Esophagus muscularis mucosa (tissue), 4 donors: ENCODE data around the gene HGS. TPM values are rescaled to one million over a fixed set of nuclear protein-coding genes. Genes with fewer than 3 reads are reported as not detected.

Experiments used
- DNase-seq: peaks from one replicate; pipeline ENCODE4 v3.0.0-alpha.2; 2017; ENCODE audit errors: extremely low spot score
- H3K27ac ChIP-seq, 4 donors: fragments of 200-600 bp; sonication (generic); replicated peaks in 1 of 4; 1 replicate in 3 of 4; 2 replicates in 1 of 4; pipeline ENCODE4 v1.5.1; 2016 to 2019; ENCODE audit warnings: mild to moderate bottlenecking in 1 of 4
- H3K27me3 ChIP-seq, 4 donors: fragments of 200-600 bp; sonication (generic); one replicate each; pipeline versions ENCODE4 v1.5.1 to v1.6.0; 2016 to 2019
- H3K36me3 ChIP-seq, 4 donors: fragments of 200-600 bp; sonication (generic); one replicate each; pipeline ENCODE4 v1.5.1; 2016 to 2019
- H3K4me1 ChIP-seq, 4 donors: fragments of 200-600 bp; sonication (generic); one replicate each; pipeline ENCODE4 v1.5.1; 2016 to 2019
- H3K4me3 ChIP-seq, 4 donors: fragments of 200-600 bp; sonication (generic); 1 replicate in 2 of 4; 2 replicates in 2 of 4; pipeline ENCODE4 v1.5.1; 2016 to 2019; ENCODE audit warnings: mild to moderate bottlenecking in 4 of 4, moderate library complexity in 1 of 4
- H3K9me3 ChIP-seq, 4 donors: fragments of 200-600 bp; sonication (generic); 1 replicate in 3 of 4; 2 replicates in 1 of 4; pipeline ENCODE4 v1.5.1; 2016 to 2019
- CTCF ChIP-seq, 3 experiments: fragments of 200-600 bp in 2 of 3; fragments of 450-650 bp in 1 of 3; sonication (generic) in 2 of 3; IDR thresholded peaks; one replicate each; pipeline ENCODE4 v1.5.1; 2017 to 2019; ENCODE audit warnings: antibody characterized with exemption in 3 of 3, mild to moderate bottlenecking in 2 of 3, moderate library complexity in 1 of 3
- EP300 ChIP-seq: sonication (generic); formaldehyde crosslinking; IDR thresholded peaks from one replicate; pipeline ENCODE4 v1.6.1; 2017; ENCODE audit warnings: antibody characterized with exemption
- POLR2A ChIP-seq: fragments of 450-650 bp; IDR thresholded peaks from one replicate; pipeline ENCODE4 v1.6.1; 2017; ENCODE audit warnings: antibody characterized with exemption, moderate library complexity, mild to moderate bottlenecking, low read depth
- POLR2AphosphoS5 ChIP-seq, 2 donors: sonication (generic); formaldehyde crosslinking; IDR thresholded peaks; one replicate each; pipeline ENCODE4 v1.6.1; 2017; ENCODE audit warnings: antibody characterized with exemption in 2 of 2
- WGBS: methylation state at CpG from one replicate; pipeline ENCODE4 v1.1.5; 2018; 5-methylcytosine and 5-hydroxymethylcytosine counted together
- intact Hi-C: fragments of 100-400 bp; cut with DNase I; formaldehyde crosslinking; loops from one replicate; pipeline ENCODE4 v1.15.1; 2023
- total RNA-seq, 4 donors: library from RNA; depleted of rRNA; stranded (reverse); fragments of >200 nt; gene quantifications; one replicate each; pipeline versions ENCODE4 v1.1.0 to v1.2.1, GENCODE V29; 2016

HGS gene
- total RNA-seq, 4 donors from 2014 or later, result 47.8 to 99.1 (median 65.5) TPM

DNA sequence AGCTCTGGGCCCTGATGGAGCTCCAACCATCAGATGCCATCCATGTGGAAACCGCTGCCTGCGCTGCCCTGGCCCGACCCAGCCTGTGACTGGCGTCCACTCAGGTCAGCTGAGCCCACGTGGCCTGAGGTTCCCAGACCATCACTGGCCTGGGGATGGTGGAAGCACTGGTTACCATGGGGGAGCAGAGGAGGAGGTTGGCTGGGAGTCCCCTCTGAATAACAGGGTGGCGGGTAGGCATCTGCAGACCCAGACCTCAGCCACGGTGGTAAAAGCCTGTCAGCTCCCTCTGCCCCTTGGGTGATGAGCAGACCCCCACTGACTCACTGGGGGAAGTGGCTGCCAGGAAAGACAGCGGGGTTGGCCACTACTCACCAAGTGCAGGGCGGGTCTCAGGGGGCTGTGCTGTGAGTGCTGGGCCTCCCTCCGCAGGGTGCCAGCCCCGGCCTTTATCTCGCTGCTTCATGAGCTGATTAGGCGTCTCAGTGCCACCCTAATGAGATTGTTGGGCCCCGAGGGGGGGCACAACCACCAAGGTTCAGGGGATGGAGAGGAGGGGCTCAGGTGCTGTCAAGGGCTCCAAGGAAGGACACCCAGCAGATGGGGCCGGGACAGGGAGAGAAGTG, 27.6 kb upstream of the HGS start, which contains the start of gene PDE6G:
TSS of gene PDE6G (minus strand) at position 425 of the 626 bp plus-strand sequence. CDS start 3,237 bp downstream, outside the sequence.
- no peak for DNase-seq
- Histone ChIP-seq H3K27ac (no peak within 1 kb of the TSS), H3K36me3 (no peaks in the 10 kb centered on the region), H3K4me3 (no peak within 1 kb of the TSS), H3K4me1 (no peaks in the 10 kb centered on the region), H3K9me3 (no peaks in the 10 kb centered on the region), H3K27me3 (peaks cover 0 to 46% (median 3%) of the 10 kb centered on the region in 4 donors)
- TF ChIP-seq POLR2AphosphoS5 (IDR thresholded peaks at IDR 0.05), result no peak
- TF ChIP-seq CTCF (IDR thresholded peaks at IDR 0.05), result no peak
- TF ChIP-seq EP300, result no peak
- TF ChIP-seq POLR2A, result no peak
- intact Hi-C loops, result no loop called here
- WGBS, result 84% methylated on average over 10 of the region's 15 CpGs

DNA sequence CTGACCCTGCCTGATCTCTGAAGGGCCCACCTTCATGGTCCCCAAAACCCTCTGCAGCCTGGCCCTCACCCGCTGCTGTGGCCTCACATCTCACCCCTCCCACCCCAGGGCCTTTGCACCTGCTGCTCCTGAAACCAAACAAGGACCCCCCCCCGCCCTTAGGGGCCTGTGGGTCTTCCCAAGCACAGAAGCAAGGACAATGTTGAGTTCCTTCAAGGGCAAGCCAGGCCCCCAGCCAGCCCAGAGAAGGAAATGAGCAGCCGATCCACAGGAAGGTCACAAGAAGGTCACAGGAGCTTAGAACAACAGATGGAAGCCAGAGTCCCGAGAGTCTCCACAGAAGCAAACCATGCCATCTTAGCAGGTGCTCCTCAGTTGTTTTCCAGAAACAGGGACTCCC, 27.0 kb upstream of the HGS start:
- no peak overlapping the region for H3K4me3 ChIP-seq
- H3K36me3 ChIP-seq, result no peaks in the 10 kb centered on the region
- no peaks in the 10 kb centered on the region for H3K4me1 ChIP-seq
- TF ChIP-seq CTCF (IDR thresholded peaks at IDR 0.05) (no peak), EP300 (no peak), POLR2A (no peak), POLR2AphosphoS5 (IDR thresholded peaks at IDR 0.05) (no peak)
- DNase-seq, result no peak
- intact Hi-C loops, result no loop called here
- no peaks in the 10 kb centered on the region for H3K9me3 ChIP-seq
- no peak overlapping the region for H3K27ac ChIP-seq
- whole genome bisulfite sequencing, result 45% methylated on average over 4 of the region's 4 CpGs
- peaks cover 0 to 40% (median 3%) of the 10 kb centered on the region in 4 donors for H3K27me3 ChIP-seq

- no peak overlapping the region for H3K4me3 ChIP-seq
- no peaks in the 10 kb centered on the region for H3K9me3 ChIP-seq
- no peak for DNase-seq
- peaks cover 0 to 18% (median 0%) of the 10 kb centered on the region in 4 donors for H3K27me3 ChIP-seq
- peaks cover 0 to 3% (median under 1%) of the 10 kb centered on the region in 4 donors for H3K36me3 ChIP-seq
- intact Hi-C loops, result no loop called here
- H3K27ac ChIP-seq, result no peak overlapping the region
- no peaks in the 10 kb centered on the region for H3K4me1 ChIP-seq
- 84% methylated on average over 5 of the region's 5 CpGs for WGBS
- TF ChIP-seq EP300 (no peak), POLR2A (no peak), CTCF (IDR thresholded peaks at IDR 0.05) (no peak), POLR2AphosphoS5 (IDR thresholded peaks at IDR 0.05) (no peak)
Measured at GRCh38 chr17:81659038-81659437, 24.8 kb upstream of the HGS start.

DNA sequence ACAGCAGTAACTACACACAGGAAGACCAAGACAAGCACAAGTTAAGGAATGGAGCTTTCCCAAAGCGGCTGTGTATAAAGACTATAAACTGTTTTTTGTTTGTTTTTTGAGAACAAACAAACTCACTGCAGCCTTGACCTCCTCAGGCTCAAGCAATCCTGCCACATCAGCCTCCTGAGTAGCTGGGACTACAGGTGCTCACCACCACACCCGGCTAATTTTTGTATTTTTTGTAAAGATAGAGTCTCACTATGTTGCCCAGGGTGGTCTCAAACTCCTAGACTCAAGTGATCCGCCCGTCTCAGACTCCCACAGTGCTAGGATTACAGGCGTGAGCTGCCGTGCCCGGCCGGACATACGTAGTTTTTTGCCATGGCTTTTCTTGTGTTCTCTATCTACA, 23.4 kb upstream of the HGS start:
- intact Hi-C loops, result no loop called here

More for the DNA sequence above, 23.4 kb upstream of the HGS start:
- TF ChIP-seq POLR2AphosphoS5 (IDR thresholded peaks at IDR 0.05) (no peak), POLR2A (no peak), CTCF (IDR thresholded peaks at IDR 0.05) (no peak), EP300 (no peak)
- Histone ChIP-seq H3K27me3 (peaks cover 0 to 4% (median 0%) of the 10 kb centered on the region in 4 donors), H3K4me3 (no peak overlapping the region), H3K4me1 (peaks cover 5 to 6% (median 6%) of the 10 kb centered on the region in 4 donors), H3K9me3 (no peaks in the 10 kb centered on the region), H3K27ac (no peak overlapping the region), H3K36me3 (peaks cover 0 to 15% (median 5%) of the 10 kb centered on the region in 4 donors)
- 97% methylated on average over 9 of the region's 9 CpGs for whole genome bisulfite sequencing
- no peak for DNase-seq
